ENCODE data around the gene CLDN5.

Gene CLDN5

DNA sequence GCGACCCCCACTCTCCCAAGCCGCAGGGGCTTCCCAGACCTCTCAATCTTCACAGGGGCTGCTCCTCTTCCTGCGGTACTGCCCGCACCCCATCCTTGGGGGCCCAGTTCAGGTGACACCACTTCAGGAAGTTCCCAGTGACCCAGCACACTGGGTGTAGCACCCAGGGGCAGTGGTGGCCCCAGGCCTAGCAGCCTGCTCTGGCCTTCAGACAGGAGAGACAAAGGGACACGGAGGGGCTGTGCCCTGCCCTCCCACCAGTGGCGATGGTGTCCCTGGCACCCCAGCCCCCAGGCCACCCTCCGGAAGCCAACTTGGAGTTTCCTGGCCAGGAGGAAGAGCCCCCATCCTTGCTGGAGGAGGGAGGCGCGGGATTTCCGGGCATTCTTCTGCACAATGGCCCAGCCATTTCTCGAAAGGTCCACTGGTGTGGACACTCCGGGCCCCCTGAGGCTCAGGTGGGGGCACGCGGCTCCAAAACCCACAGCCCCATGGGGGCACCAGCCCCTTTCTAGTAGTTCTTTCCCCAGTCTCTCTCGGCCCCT is 978 bp upstream of the CLDN5 start:
- TF ChIP-seq, protein P1, sequence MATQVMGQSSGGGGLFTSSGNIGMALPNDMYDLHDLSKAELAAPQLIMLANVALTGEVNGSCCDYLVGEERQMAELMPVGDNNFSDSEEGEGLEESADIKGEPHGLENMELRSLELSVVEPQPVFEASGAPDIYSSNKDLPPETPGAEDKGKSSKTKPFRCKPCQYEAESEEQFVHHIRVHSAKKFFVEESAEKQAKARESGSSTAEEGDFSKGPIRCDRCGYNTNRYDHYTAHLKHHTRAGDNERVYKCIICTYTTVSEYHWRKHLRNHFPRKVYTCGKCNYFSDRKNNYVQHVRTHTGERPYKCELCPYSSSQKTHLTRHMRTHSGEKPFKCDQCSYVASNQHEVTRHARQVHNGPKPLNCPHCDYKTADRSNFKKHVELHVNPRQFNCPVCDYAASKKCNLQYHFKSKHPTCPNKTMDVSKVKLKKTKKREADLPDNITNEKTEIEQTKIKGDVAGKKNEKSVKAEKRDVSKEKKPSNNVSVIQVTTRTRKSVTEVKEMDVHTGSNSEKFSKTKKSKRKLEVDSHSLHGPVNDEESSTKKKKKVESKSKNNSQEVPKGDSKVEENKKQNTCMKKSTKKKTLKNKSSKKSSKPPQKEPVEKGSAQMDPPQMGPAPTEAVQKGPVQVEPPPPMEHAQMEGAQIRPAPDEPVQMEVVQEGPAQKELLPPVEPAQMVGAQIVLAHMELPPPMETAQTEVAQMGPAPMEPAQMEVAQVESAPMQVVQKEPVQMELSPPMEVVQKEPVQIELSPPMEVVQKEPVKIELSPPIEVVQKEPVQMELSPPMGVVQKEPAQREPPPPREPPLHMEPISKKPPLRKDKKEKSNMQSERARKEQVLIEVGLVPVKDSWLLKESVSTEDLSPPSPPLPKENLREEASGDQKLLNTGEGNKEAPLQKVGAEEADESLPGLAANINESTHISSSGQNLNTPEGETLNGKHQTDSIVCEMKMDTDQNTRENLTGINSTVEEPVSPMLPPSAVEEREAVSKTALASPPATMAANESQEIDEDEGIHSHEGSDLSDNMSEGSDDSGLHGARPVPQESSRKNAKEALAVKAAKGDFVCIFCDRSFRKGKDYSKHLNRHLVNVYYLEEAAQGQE (IDR thresholded peaks at IDR 0.05; ENCODE audit: insufficient read depth in 1 of 2, low read depth in 2 of 2, low read length in 2 of 2), result no peak
- TF ChIP-seq TAF1 (IDR thresholded peaks at IDR 0.05; ENCODE audit: borderline replicate concordance, insufficient read depth, low read length) (no peak), FOXP2 (optimal IDR thresholded peaks at IDR 0.05; ENCODE audit: borderline replicate concordance, extremely low read depth, extremely low read length, insufficient read depth) (no peak)

DNA sequence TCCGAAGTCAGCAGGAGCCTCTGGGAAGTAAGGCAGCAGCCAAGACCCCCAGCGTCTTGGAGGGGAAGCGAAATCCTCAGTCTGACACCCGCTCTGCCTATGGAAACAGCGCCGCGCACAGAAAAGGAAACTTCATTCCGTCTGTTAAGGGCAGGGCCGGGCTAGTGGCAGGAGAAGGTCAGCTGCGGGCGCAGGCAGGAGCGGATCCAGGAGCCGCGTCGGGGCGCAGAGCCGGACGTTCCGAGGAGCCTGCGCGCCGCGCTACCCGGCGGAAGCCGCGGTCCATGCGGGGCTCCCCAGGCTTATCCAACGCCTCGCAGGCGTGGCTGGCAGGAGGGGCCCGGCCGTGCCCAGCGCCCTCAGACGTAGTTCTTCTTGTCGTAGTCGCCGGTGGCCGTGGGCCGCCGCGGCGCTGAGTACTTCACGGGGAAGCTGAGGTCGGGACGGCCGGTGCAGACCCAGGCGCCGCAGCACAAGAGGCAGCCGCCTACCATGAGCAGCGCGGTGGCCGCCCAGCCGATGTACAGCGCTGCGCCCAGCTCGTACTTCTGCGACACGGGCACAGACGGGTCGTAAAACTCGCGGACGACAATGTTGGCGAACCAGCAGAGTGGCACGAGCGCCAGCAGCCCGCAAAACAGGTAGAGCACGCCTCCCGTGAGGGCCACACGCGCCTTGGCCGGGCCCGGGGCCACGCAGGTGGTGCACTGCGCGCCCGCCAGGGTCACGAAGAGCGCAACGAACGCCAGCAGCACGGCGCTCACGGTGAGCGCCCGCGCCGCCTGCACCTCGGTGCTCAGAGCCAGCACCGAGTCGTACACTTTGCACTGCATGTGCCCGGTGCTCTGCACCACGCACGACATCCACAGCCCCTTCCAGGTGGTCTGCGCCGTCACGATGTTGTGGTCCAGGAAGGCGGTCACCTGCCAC is 705 bp downstream of the CLDN5 start:
- no peak for TF ChIP-seq SIN3A (IDR thresholded peaks at IDR 0.05; ENCODE audit: borderline replicate concordance, insufficient read depth, low read length)
- TF ChIP-seq, protein P1 (IDR thresholded peaks at IDR 0.05; ENCODE audit: insufficient read depth in 1 of 2, low read depth in 2 of 2, low read length in 2 of 2), result no peak
- TF ChIP-seq FOXP2 (optimal IDR thresholded peaks at IDR 0.05; ENCODE audit: borderline replicate concordance, extremely low read depth, extremely low read length, insufficient read depth), result no peak
- TF ChIP-seq POLR2AphosphoS5 (IDR thresholded peaks at IDR 0.05; ENCODE audit: low read depth, low read length), result no peak
- no peak for TF ChIP-seq TAF1 (IDR thresholded peaks at IDR 0.05; ENCODE audit: borderline replicate concordance, insufficient read depth, low read length)

DNA sequence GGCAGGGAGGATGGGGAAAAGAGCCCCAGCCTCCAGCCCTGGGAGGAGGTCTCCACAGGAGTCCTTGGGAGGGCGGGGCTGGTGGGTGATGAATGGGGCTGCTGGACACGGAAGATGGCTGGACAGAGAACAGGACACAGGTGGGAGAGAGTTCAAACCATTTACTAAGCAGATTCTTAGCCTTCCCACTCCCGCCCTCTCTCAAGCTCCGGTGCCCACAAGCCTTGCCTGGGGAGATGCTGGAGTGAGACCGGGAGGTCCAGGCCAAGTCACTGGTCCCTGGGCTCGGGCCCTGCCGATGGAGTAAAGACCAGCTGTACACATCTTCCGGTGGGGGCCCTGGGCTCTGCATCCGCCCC is 1.4 kb downstream of the CLDN5 start:
- TF ChIP-seq POLR2AphosphoS5 (IDR thresholded peaks at IDR 0.05; ENCODE audit: low read depth, low read length), result no peak
- TF ChIP-seq SIN3A (IDR thresholded peaks at IDR 0.05; ENCODE audit: borderline replicate concordance, insufficient read depth, low read length), result no peak
- TF ChIP-seq, protein P1 (IDR thresholded peaks at IDR 0.05; ENCODE audit: insufficient read depth in 1 of 2, low read depth in 2 of 2, low read length in 2 of 2), result no peak
- no peak for TF ChIP-seq FOXP2 (optimal IDR thresholded peaks at IDR 0.05; ENCODE audit: borderline replicate concordance, extremely low read depth, extremely low read length, insufficient read depth)
- TF ChIP-seq TAF1 (IDR thresholded peaks at IDR 0.05; ENCODE audit: borderline replicate concordance, insufficient read depth, low read length), result no peak

DNA sequence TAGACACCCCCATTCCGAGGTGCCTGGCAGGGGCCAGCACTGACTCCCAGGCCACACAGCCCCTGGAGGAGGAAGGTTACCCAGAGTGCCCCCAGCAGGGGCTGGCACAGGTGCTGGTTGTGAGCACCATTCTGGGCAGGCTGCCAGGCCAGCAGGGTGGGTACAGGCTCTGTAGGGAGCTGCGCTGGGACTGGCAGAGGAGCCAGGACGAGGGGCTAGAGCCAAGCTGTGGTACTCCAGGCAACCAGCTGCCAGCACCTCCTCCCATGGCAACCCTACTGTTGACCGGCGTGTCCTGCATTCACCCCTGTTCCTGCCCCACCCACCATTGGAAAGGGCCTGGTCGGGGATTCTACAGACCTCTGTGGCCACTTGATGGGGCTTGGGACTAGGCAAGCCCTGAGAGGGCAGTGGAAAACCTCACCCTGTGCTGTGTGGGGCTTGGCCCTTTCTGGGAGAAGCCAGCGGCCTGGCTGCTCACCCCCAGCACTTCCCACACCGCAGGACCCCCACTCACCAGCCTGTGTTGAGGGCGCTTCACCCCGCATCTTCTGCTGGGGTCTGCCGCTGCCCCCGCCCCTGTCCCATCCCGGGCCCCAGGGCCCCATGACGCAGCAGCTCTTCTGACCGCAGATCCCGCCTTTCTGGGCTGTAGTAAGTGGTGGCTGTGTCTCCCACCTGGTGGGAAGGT is 1.9 kb downstream of the CLDN5 start:
- TF ChIP-seq TAF1 (IDR thresholded peaks at IDR 0.05; ENCODE audit: borderline replicate concordance, insufficient read depth, low read length), result no peak
- TF ChIP-seq SIN3A (IDR thresholded peaks at IDR 0.05; ENCODE audit: borderline replicate concordance, insufficient read depth, low read length), result no peak
- TF ChIP-seq FOXP2 (optimal IDR thresholded peaks at IDR 0.05; ENCODE audit: borderline replicate concordance, extremely low read depth, extremely low read length, insufficient read depth), result no peak
- TF ChIP-seq POLR2AphosphoS5 (IDR thresholded peaks at IDR 0.05; ENCODE audit: low read depth, low read length), result no peak
- TF ChIP-seq, protein P1 (IDR thresholded peaks at IDR 0.05; ENCODE audit: insufficient read depth in 1 of 2, low read depth in 2 of 2, low read length in 2 of 2), result no peak
